HCT116 (cell line): Measurements from ENCODE around the gene TOPORS.

Source experiments
- EZH2phosphoT487 ChIP-seq: fragments of 200-600 bp; IDR thresholded peaks from 2 replicates; pipeline ENCODE4 v1.6.1; 2018; ENCODE audit warnings: antibody characterized with exemption, borderline replicate concordance
- POLR2A ChIP-seq: IDR thresholded peaks from 2 replicates; pipeline ENCODE4 v1.7.0; 2011; ENCODE audit warnings: borderline replicate concordance; ENCODE audit not compliant: insufficient read depth, insufficient read length; ENCODE audit errors: extremely low read depth

GRCh38 chr9:32584784-32585183, 32.4 kb upstream of the TOPORS start:
- TF ChIP-seq POLR2A (no peak), EZH2phosphoT487 (no peak)
